Prostate gland (tissue), 2 donors: ENCODE results near the gene BRD3.

Experiments
- CTCF ChIP-seq, 4 experiments: fragments of 200-600 bp in 2 of 4; fragments of 450-650 bp in 2 of 4; sonication (generic) in 2 of 4; IDR thresholded peaks; 1 replicate in 3 of 4; 2 replicates in 1 of 4; pipeline ENCODE4 v1.5.1; 2016 to 2019; ENCODE audit warnings: antibody characterized with exemption in 4 of 4, mild to moderate bottlenecking in 2 of 4, moderate library complexity in 2 of 4
- POLR2A ChIP-seq: fragments of 450-650 bp; IDR thresholded peaks from one replicate; pipeline ENCODE4 v1.6.1; 2016; ENCODE audit warnings: antibody characterized with exemption, mild to moderate bottlenecking
- POLR2AphosphoS5 ChIP-seq: sonication (generic); formaldehyde crosslinking; IDR thresholded peaks from one replicate; pipeline ENCODE4 v1.6.1; 2017; ENCODE audit warnings: antibody characterized with exemption

DNA sequence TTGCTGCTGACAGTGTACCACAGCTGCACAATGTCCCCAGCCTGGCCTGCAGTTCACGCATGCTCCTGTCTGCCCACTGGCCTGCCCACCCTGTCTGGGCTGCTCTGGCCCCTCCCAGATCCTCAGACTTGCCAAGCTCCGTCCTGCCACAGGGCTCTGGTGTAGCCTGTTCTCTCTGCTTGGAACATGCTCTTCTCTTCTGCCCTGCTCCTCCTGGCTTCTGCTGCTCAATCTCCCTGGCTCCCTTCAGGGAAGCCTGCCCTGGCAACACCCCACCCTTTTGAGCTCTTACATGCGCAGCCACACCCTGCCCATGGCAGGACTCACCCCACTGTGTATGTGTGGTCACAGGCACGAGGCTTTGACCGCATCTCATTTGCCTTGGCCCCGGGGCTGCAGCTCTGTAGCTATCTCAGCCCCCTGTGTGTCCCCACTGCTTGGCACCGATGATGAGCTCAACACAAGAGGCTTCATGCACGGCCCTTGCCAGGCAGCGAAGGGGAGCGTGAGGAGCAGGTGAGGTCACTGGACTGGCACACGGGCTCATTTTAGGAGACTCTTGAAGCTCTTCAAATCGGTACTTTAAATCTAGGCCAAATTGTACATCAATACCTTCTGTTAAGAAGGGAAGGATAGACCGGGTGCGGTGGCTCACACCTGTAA, 20.4 kb upstream of the BRD3 start:
- TF ChIP-seq CTCF (IDR thresholded peaks at IDR 0.05): no peak
- TF ChIP-seq POLR2A: no peak
- TF ChIP-seq POLR2AphosphoS5: no peak
